ENCODE data around the gene RPRML. TPM values are rescaled to one million over a fixed set of nuclear protein-coding genes. Genes with fewer than 3 reads are reported as not detected.
A peak's percentile ranks its signal among the peaks of the same experiment; 100 is the strongest.

The RPRML gene
- total RNA-seq, 6 experiments from 2014 or later, result not detected

- Mint-ChIP-seq H3K4me3 (peak overlapping the region; percentile 37), H3K36me3 (ENCODE audit: low read depth) (peaks cover 39% of the 10 kb centered on the region)
Observed at GRCh38 chr17:46929413-46929812, 49.6 kb downstream of the RPRML start.

GRCh38 chr17:46928467-46929261, 50.4 kb downstream of the RPRML start:
- no peak for DNase-seq
- Mint-ChIP-seq H3K27me3 (ENCODE audit: insufficient read depth) (no peaks in the 10 kb centered on the region; the same call in 1 of the 2 replicates), H3K36me3 (ENCODE audit: low read depth) (peaks cover 32% of the 10 kb centered on the region), H3K27ac (peak overlapping the region; percentile 60), H3K9me3 (no peaks in the 10 kb centered on the region), H3K4me3 (peak overlapping the region; percentile 37), H3K4me1 (ENCODE audit: low read depth) (peaks cover 76% of the 10 kb centered on the region)
- no peak for TF ChIP-seq CTCF (IDR thresholded peaks at IDR 0.05)

More at GRCh38 chr17:46929413-46929812, 49.6 kb downstream of the RPRML start:
- H3K27me3 Mint-ChIP-seq (ENCODE audit: insufficient read depth), result no peaks in the 10 kb centered on the region; the same call in 1 of the 2 replicates
- peaks cover 70% of the 10 kb centered on the region for H3K4me1 Mint-ChIP-seq (ENCODE audit: low read depth)
- H3K27ac Mint-ChIP-seq, result peak overlapping the region; percentile 60
- DNase-seq, result peak; percentile 94
- H3K9me3 Mint-ChIP-seq, result no peaks in the 10 kb centered on the region
- TF ChIP-seq CTCF (IDR thresholded peaks at IDR 0.05), result no peak

Small RNAs within 50 kb of the gene (microRNA-seq; reads per million reads assigned to microRNA genes)
- gene MIR5089, result not detected

Other genes starting within 250 kb of the RPRML start
- gene WNT3, start 160.6 kb downstream of the RPRML start, total RNA-seq (2021; fragmentation: NEBNext Ultra II Directional; extraction: Animal tissue kit (Norgen Biotek cat#: 25700)), result 1 to 10 TPM; 2.1 to 3.5 (median 3.2) TPM
- not detected for gene WNT9B, start 127.7 kb downstream of the RPRML start, total RNA-seq (2021; fragmentation: NEBNext Ultra II Directional; extraction: Animal tissue kit (Norgen Biotek cat#: 25700))
- 10 to 100 TPM; 63.6 to 75.9 (median 66.3) TPM for gene GOSR2, start 56.1 kb downstream of the RPRML start, total RNA-seq (2021; fragmentation: NEBNext Ultra II Directional; extraction: Animal tissue kit (Norgen Biotek cat#: 25700))
- 100 to 1,000 TPM; 144 to 202 (median 170) TPM for gene CDC27, start 210.0 kb upstream of the RPRML start, total RNA-seq (2021; fragmentation: NEBNext Ultra II Directional; extraction: Animal tissue kit (Norgen Biotek cat#: 25700))
- gene MYL4, start 230.1 kb upstream of the RPRML start, total RNA-seq (2021; fragmentation: NEBNext Ultra II Directional; extraction: Animal tissue kit (Norgen Biotek cat#: 25700)), result not detected

All from HFFc6 (cell line).